ENCODE results near the gene DPY19L3.

DPY19L3 gene

GRCh38 chr19:32407004-32407992, 1.7 kb downstream of the DPY19L3 start:
- no peak for TF ChIP-seq CTCF (IDR thresholded peaks at IDR 0.05)
- Histone ChIP-seq H3K27ac (peak overlapping the region in 1 of 2 donors; percentile 21), H3K4me3 (peak overlapping the region; percentile 97)
- DNase-seq (ENCODE audit: low spot score): no peak

DNA sequence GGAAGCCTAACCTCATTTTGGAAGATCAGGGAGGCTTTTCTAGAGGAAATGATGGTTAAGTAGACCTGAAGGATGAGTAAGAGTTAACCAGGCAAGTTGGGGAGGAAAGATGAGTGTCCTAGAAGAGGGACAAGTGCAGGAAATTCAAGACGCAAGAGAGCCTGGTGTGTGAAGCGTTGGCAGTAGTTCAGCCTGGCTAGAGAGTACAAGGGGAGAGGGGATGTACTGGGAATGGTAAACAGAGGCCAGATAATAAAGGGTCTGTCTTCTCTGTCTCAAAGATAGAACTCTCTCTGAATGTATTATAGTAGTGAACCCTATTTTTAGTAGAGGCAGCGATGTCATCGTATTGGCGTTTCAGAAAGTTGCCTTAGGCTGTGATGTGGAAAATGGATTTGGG, 9.7 kb downstream of the DPY19L3 start:
- DNase-seq (ENCODE audit: low spot score): no peak
- H3K27ac ChIP-seq: no peak overlapping the region
- no peak for TF ChIP-seq CTCF (IDR thresholded peaks at IDR 0.05)
- no peak overlapping the region for H3K4me3 ChIP-seq

DNA sequence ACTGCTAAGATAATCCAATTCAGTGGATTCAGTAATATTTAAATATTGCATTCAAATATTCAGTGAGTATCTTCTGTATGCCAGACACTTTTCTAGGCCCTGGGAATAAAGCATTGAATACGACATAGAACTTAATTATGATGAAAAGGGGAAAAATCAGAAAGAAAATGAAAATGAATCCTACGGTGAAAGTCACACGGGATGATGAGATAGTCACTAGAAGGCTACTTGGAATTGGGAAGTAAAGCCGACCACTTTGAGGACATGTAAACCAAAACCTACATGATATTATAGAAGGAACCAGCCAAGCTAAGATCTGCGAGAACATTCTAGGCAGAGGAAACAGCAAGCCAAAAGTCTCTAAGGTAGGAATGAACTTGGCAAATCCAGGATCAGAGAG, 10.1 kb downstream of the DPY19L3 start:
- no peak for TF ChIP-seq CTCF (IDR thresholded peaks at IDR 0.05)
- Histone ChIP-seq H3K27ac (no peak overlapping the region), H3K4me3 (no peak overlapping the region)
- no peak for DNase-seq (ENCODE audit: low spot score)

DNA sequence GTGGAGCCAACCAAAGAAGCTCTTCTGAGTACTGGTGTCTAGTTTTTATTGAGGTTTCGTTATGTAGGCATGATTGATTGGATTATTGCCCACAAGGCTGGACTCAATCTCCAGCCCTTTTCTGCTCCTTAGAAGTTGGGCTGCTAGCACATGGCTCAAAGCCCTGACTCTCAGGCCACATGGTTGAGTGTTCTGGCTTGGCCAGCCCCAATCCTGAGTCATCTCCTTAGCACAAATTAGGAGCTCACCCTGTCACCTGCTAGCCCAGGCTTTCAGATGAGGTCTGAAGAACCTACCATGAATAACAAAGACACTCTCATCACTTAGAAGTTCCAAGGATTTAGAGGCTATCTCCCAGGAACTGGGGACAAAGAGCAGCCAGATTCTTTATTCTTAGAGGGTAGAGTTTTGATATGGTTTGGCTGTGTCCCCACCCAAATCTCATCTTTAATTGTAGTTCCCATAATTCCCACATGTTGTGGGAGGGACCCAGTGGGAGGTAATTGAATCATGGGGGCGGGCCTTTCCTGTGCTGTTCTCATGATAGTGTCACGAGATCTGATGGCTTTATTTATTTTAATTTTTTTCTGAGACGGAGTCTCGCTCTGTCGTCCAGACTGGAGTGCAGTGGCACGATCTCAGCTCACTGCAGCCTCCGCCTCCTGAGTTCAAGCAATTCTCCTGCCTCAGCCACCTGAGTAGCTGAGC, 11.3 kb downstream of the DPY19L3 start:
- H3K4me3 ChIP-seq: no peak overlapping the region
- DNase-seq (ENCODE audit: low spot score): no peak
- no peak for TF ChIP-seq CTCF (IDR thresholded peaks at IDR 0.05)
- no peak overlapping the region for H3K27ac ChIP-seq

DNA sequence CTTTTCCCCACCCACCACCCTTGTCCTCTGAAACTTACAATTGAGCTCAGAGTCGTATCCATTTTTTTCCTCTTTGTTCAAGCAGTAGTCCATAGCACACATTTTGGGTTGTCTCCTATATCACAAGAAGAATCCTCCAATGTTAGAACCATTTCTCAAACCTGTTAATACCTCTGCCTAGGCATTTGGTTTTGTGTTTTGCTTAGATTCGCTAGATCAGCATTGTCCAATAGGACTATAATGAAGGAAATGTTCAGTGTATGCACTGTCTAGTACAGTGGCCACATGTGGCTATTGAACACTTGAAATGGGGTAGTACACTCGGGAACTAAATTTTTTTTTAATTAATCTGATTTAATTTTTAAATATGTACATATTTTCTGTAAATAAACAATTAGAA, 12.6 kb downstream of the DPY19L3 start:
- no peak overlapping the region for H3K27ac ChIP-seq
- no peak for DNase-seq (ENCODE audit: low spot score)
- H3K4me3 ChIP-seq: no peak overlapping the region
- no peak for TF ChIP-seq CTCF (IDR thresholded peaks at IDR 0.05)

GRCh38 chr19:32421589-32422361, 16.2 kb downstream of the DPY19L3 start:
- no peak for TF ChIP-seq CTCF (IDR thresholded peaks at IDR 0.05)
- DNase-seq (ENCODE audit: low spot score): no peak
- H3K4me3 ChIP-seq: no peak overlapping the region
- no peak overlapping the region for H3K27ac ChIP-seq

Measured in coronary artery (tissue), 2 donors.